H1 (cell line): ENCODE data around the gene ELMO2. TPM values are rescaled to one million over a fixed set of nuclear protein-coding genes. Genes with fewer than 3 reads are reported as not detected.

Experiments
- CTCF ChIA-PET: fragments of 300-600 bp; sonication (Branson Sonifier 250); formaldehyde crosslinking; loops from one replicate; lab custom pipeline; 2021; ENCODE audit not compliant: partially characterized antibody; lab: Charles Lee
- POLR2A ChIA-PET: fragments of 300-600 bp; sonication (Branson Sonifier 250); formaldehyde crosslinking; loops from one replicate; lab custom pipeline; 2021; ENCODE audit warnings: inconsistent platforms; ENCODE audit not compliant: partially characterized antibody; lab: Charles Lee
- DNase-seq, 2 experiments: peaks; one replicate each; pipeline versions ENCODE4 v3.0.0 to v3.0.0-alpha.2; 2010 to 2022; ENCODE audit warnings: low spot score in 2 of 2, low read depth in 1 of 2, mixed read lengths in 1 of 2
- FAIRE-seq: peaks from 2 replicates; lab custom pipeline; 2011; peaks lifted over from hg19 to GRCh38; lab: Jason Lieb, UNC
- H2AFZ ChIP-seq: 2 replicates; pipeline ENCODE4 v1.8.1; 2012; ENCODE audit warnings: low read length, inconsistent platforms
- H2AK5ac ChIP-seq: 2 replicates; pipeline ENCODE4 v1.6.1; 2013; ENCODE audit warnings: low read depth, low read length
- H2BK120ac ChIP-seq: replicated peaks from 2 replicates; pipeline ENCODE3; 2013; ENCODE audit warnings: low read depth, low read length, inconsistent platforms
- H2BK12ac ChIP-seq: 2 replicates; pipeline ENCODE4 v1.6.1; 2013; ENCODE audit warnings: low read depth, low read length
- H2BK15ac ChIP-seq: 2 replicates; pipeline ENCODE4 v1.6.1; 2013; ENCODE audit warnings: low read length
- H2BK20ac ChIP-seq: 2 replicates; pipeline ENCODE4 v1.6.1; 2013; ENCODE audit warnings: low read length
- H2BK5ac ChIP-seq: 2 replicates; pipeline ENCODE4 v1.6.1; 2013; ENCODE audit warnings: low read depth, low read length
- H3K14ac ChIP-seq: 2 replicates; pipeline ENCODE4 v1.6.1; 2013; ENCODE audit warnings: inconsistent platforms; ENCODE audit not compliant: insufficient read length
- H3K18ac ChIP-seq: 2 replicates; pipeline ENCODE4 v1.6.1; 2013; ENCODE audit warnings: low read length; ENCODE audit errors: extremely low read depth
- H3K23ac ChIP-seq: 2 replicates; pipeline ENCODE4 v1.6.1; 2013; ENCODE audit warnings: inconsistent platforms; ENCODE audit not compliant: insufficient read length
- H3K23me2 ChIP-seq: 2 replicates; pipeline ENCODE4 v1.6.1; 2013; ENCODE audit warnings: low read depth, low read length
- H3K27ac ChIP-seq: 2 replicates; pipeline ENCODE4 v1.6.1; 2011; ENCODE audit warnings: low read depth, low read length, inconsistent platforms
- H3K27me3 ChIP-seq, 4 experiments: replicated peaks in 1 of 4; 1 replicate in 1 of 4; 2 replicates in 3 of 4; pipeline versions ENCODE4 v1.6.1 to v1.8.1; 2011 to 2013; ENCODE audit warnings: low read length in 3 of 4, mild to moderate bottlenecking in 3 of 4, inconsistent platforms in 2 of 4, mixed read lengths in 2 of 4, moderate library complexity in 1 of 4; ENCODE audit not compliant: control insufficient read depth in 3 of 4, insufficient read depth in 3 of 4; ENCODE audit errors: extremely low read depth in 1 of 4
- H3K36me3 ChIP-seq, 4 experiments: 2 replicates each; pipeline versions ENCODE4 v1.6.1 to v1.8.1; 2011 to 2013; ENCODE audit warnings: mild to moderate bottlenecking in 4 of 4, low read length in 3 of 4, moderate library complexity in 2 of 4, control low read depth in 1 of 4, inconsistent platforms in 1 of 4; ENCODE audit not compliant: insufficient read depth in 4 of 4, control insufficient read depth in 2 of 4
- H3K4ac ChIP-seq: replicated peaks from 2 replicates; pipeline ENCODE3; 2013; ENCODE audit warnings: low read length, low read depth, mixed read lengths, inconsistent platforms; ENCODE audit not compliant: insufficient read length
- H3K4me1 ChIP-seq, 4 experiments: replicated peaks in 1 of 4; 1 replicate in 1 of 4; 2 replicates in 3 of 4; pipeline versions ENCODE4 v1.6.1 to v1.8.1; 2011 to 2013; ENCODE audit warnings: low read length in 3 of 4, inconsistent platforms in 2 of 4, mixed read lengths in 1 of 4; ENCODE audit not compliant: insufficient read depth in 4 of 4, control insufficient read depth in 3 of 4
- H3K4me2 ChIP-seq, 2 experiments: 2 replicates each; pipeline versions ENCODE4 v1.6.1 to v1.8.1; 2011 to 2013; ENCODE audit warnings: low read depth in 2 of 2, low read length in 2 of 2, control low read depth in 1 of 2, inconsistent platforms in 1 of 2, mild to moderate bottlenecking in 1 of 2; ENCODE audit not compliant: insufficient read depth in 1 of 2
- H3K4me3 ChIP-seq, 4 experiments: fragments of 200-600, 300-600 bp in 1 of 4; sonication (generic), shearing (Covaris generic), sonication (Bioruptor Twin) in 1 of 4; 2 replicates each; pipeline versions ENCODE4 v1.5.1 to v1.8.1; 2011 to 2016; ENCODE audit warnings: low read length in 4 of 4, low read depth in 3 of 4, control low read depth in 2 of 4, inconsistent platforms in 2 of 4, mild to moderate bottlenecking in 2 of 4, mixed read lengths in 1 of 4, moderate library complexity in 1 of 4; ENCODE audit not compliant: insufficient read depth in 2 of 4; ENCODE audit errors: extremely low read depth in 1 of 4
- H3K56ac ChIP-seq: replicated peaks from 2 replicates; pipeline ENCODE3; 2013; ENCODE audit warnings: low read depth, mild to moderate bottlenecking, mixed read lengths, low read length, inconsistent platforms; ENCODE audit not compliant: insufficient read length
- H3K79me1 ChIP-seq: 2 replicates; pipeline ENCODE4 v1.6.1; 2013; ENCODE audit warnings: low read depth, low read length, control low read depth
- H3K79me2 ChIP-seq, 2 experiments: 2 replicates each; pipeline versions ENCODE4 v1.6.1 to v1.8.1; 2012 to 2013; ENCODE audit warnings: low read length in 2 of 2, mild to moderate bottlenecking in 2 of 2, inconsistent platforms in 1 of 2; ENCODE audit not compliant: insufficient read depth in 2 of 2, control insufficient read depth in 1 of 2
- H3K9ac ChIP-seq, 4 experiments: replicated peaks in 1 of 4; 1 replicate in 1 of 4; 2 replicates in 3 of 4; pipeline versions ENCODE4 v1.6.1 to v1.8.1; 2011 to 2013; ENCODE audit warnings: low read depth in 3 of 4, low read length in 3 of 4, control low read depth in 2 of 4, mild to moderate bottlenecking in 2 of 4, moderate library complexity in 2 of 4, inconsistent platforms in 1 of 4; ENCODE audit errors: extremely low read depth in 1 of 4
- H3K9me3 ChIP-seq, 2 experiments: 2 replicates each; pipeline versions ENCODE4 v1.6.1 to v1.8.1; 2012 to 2013; ENCODE audit warnings: mild to moderate bottlenecking in 2 of 2, moderate library complexity in 2 of 2, control low read depth in 1 of 2, inconsistent platforms in 1 of 2, low read depth in 1 of 2, low read length in 1 of 2, mixed read lengths in 1 of 2; ENCODE audit not compliant: insufficient read depth in 2 of 2
- H4K20me1 ChIP-seq, 2 experiments: replicated peaks in 1 of 2; 2 replicates each; pipeline versions ENCODE3 to v1.8.1; 2011 to 2013; ENCODE audit warnings: inconsistent platforms in 2 of 2, low read length in 2 of 2, mild to moderate bottlenecking in 1 of 2; ENCODE audit not compliant: insufficient read depth in 2 of 2, control insufficient read depth in 1 of 2
- H4K5ac ChIP-seq: 2 replicates; pipeline ENCODE4 v1.6.1; 2013; ENCODE audit warnings: low read length, low read depth, mixed read lengths, inconsistent platforms; ENCODE audit not compliant: insufficient read length
- H4K8ac ChIP-seq: 2 replicates; pipeline ENCODE4 v1.8.0; 2013; ENCODE audit warnings: mild to moderate bottlenecking, moderate library complexity, low read length, inconsistent platforms; ENCODE audit not compliant: insufficient read depth; ENCODE audit errors: extremely low read depth
- H4K91ac ChIP-seq: replicated peaks from 2 replicates; pipeline ENCODE3; 2013; ENCODE audit warnings: low read length, mixed read lengths, inconsistent platforms; ENCODE audit not compliant: insufficient read length
- GTF2F1 ChIP-seq: IDR thresholded peaks from 2 replicates; pipeline ENCODE4 v1.6.1; 2012; ENCODE audit warnings: low read depth, low read length, improper control_type of control experiment, borderline replicate concordance
- SIX5 ChIP-seq: IDR thresholded peaks from 2 replicates; pipeline ENCODE4 v1.6.1; 2011; ENCODE audit warnings: mild to moderate bottlenecking, low read depth, low read length
- WGBS, 2 experiments: shearing (Covaris generic) in 1 of 2; methylation state at CpG; one replicate each; pipeline versions ENCODE4 v1.1.6 to v1.1.7; 2013 to 2015; ENCODE audit warnings: low lambda C conversion rate in 2 of 2, mixed read lengths in 2 of 2, inconsistent platforms in 1 of 2, low coverage in 1 of 2, missing lambda C conversion rate in 1 of 2; ENCODE audit not compliant: insufficient replicate concordance in 2 of 2, insufficient coverage in 1 of 2, insufficient read length in 1 of 2; ENCODE audit errors: extremely low coverage in 1 of 2, missing lambda C conversion rate in 1 of 2; 5-methylcytosine and 5-hydroxymethylcytosine counted together
- polyA plus RNA-seq, 7 experiments: library from polyadenylated mRNA; depleted of rRNA in 3 of 7; stranded (reverse) in 5 of 7; unstranded in 2 of 7; fragments of >200 nt in 5 of 7; fragments of 200-250 nt in 2 of 7; gene quantifications; 1 replicate in 5 of 7; 2 replicates in 1 of 7; 4 replicates in 1 of 7; pipeline versions ENCODE4 v1.2.1 to v1.2.3, GENCODE V29; 2011 to 2013; ENCODE audit warnings: missing spikeins in 2 of 7, mixed read lengths in 2 of 7
- total RNA-seq: library from RNA; stranded (reverse); fragmentation: NEBNext Ultra II Directional; extraction: Animal tissue kit (Norgen Biotek cat#: 25700); gene quantifications from 2 replicates; pipeline ENCODE4 v1.2.1, GENCODE V29; 2021

Gene ELMO2
- total and polyA plus RNA-seq, 2 of the 8 experiments (the other 6 are each of a cell fraction or from before 2014, with no cell fraction given), result 34.3 to 39.7 TPM

- POLR2A ChIA-PET, result interaction anchor here (0.7 to 0.9 kb wide), 2 partner anchors 8 to 9 kb away, joined by 3 to 6 read pairs; no protein-coding TSS in a partner anchor
- no peak for DNase-seq
- TF ChIP-seq GTF2F1, result no peak
- TF ChIP-seq SIX5, result no peak
Observed at GRCh38 chr20:46355778-46356177, 50.6 kb downstream of the ELMO2 start.

More at GRCh38 chr20:46355778-46356177, 50.6 kb downstream of the ELMO2 start:
- Histone ChIP-seq H3K9ac (no peak overlapping the region), H3K27ac (no peak overlapping the region), H2BK12ac (no peak overlapping the region), H3K36me3 (peaks cover 0 to 15% (median 3%) of the 10 kb centered on the region in 4 experiments; a peak in 7 of 8 replicates), H3K9me3 (no peaks in the 10 kb centered on the region), H3K56ac (no peak overlapping the region), H3K23ac (no peak overlapping the region), H2BK120ac (no peak overlapping the region), H3K79me1 (no peaks in the 10 kb centered on the region; the same call in 1 of the 2 replicates), H3K4me1 (peaks cover 0 to 9% (median 6%) of the 10 kb centered on the region in 4 experiments; a peak in 5 of 7 replicates), H3K4me2 (no peak overlapping the region), H4K5ac (no peak overlapping the region), H3K18ac (no peak overlapping the region), H3K14ac (no peak overlapping the region), H2AFZ (no peak overlapping the region), H2BK15ac (no peak overlapping the region), H4K91ac (no peak overlapping the region), H3K79me2 (no peaks in the 10 kb centered on the region; a peak in 1 of 4 replicates), H2BK5ac (no peak overlapping the region), H2AK5ac (no peak overlapping the region), H3K23me2 (no peaks in the 10 kb centered on the region), H3K27me3 (no peaks in the 10 kb centered on the region), H4K20me1 (peaks cover 7 to 13% of the 10 kb centered on the region in 2 experiments), H3K4me3 (no peak overlapping the region), H4K8ac (no peak overlapping the region), H3K4ac (no peak overlapping the region), H2BK20ac (no peak overlapping the region)
- FAIRE-seq, result no peak
- 85% methylated on average over 7 of the region's 7 CpGs; no CpG with 5 or more reads in 1 of the 2 experiments for WGBS, 2 experiments
- CTCF ChIA-PET, result interaction anchor here (1.3 to 1.8 kb wide), 3 partner anchors 9 to 82 kb away, joined by 5 to 6 read pairs (median 5); no protein-coding TSS in a partner anchor
